Stimulated activated CD4-positive, alpha-beta T cell treated with anti-CD3 and anti-CD28 coated beads, Interleukin-1b, Interleukin-23, amount 100 ng/mL, for 4 hours (primary cell): Measurements from ENCODE around the gene HOXC9.

ENCODE experiments used
- DNase-seq, 2 donors: peaks; one replicate each; pipeline ENCODE4 v3.0.0-alpha.2; 2020; ENCODE audit warnings: low read depth in 2 of 2

Gene HOXC9

DNA sequence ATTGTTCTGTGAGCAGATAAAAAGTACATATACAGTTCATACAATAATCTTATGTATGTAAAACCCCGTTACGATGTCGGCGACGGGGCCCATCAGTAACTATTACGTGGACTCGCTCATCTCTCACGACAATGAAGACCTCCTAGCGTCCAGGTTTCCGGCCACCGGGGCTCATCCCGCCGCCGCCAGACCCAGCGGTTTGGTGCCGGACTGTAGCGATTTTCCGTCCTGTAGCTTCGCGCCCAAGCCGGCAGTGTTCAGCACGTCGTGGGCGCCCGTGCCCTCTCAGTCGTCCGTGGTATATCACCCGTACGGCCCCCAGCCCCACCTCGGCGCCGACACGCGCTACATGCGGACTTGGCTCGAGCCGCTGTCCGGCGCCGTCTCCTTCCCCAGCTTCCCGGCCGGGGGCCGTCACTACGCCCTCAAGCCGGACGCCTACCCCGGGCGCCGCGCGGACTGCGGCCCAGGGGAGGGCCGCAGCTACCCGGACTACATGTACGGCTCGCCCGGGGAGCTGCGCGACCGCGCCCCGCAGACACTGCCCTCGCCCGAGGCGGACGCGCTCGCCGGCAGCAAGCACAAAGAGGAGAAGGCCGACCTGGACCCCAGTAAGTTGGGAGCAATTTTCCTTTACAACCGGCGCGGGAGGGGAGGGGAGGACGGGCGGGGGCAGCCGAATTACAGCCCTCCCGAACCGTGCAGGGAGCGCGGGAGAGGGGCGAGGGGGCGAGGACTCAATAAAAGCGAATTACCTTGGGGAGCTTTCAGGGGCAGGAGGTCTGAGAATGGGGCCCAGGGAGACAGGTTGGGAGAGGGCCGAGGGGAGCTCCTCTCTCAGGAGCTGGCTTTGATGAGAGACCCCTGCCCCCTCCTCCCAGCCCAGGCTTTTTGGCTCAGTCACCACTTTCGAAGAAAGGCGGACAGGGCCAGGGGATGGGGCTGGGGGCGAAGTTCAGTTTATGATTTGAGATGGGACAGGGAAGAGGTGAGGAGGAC lies at the start of gene HOXC9:
HOXC9 (plus strand) TSS at position 46 of the 999 bp plus-strand sequence; CDS start at position 74, 28 bp downstream.
- DNase-seq, result no peak

- DNase-seq, result no peak
Observed at GRCh38 chr12:53950437-53950773, 49.6 kb upstream of the HOXC9 start.

DNA sequence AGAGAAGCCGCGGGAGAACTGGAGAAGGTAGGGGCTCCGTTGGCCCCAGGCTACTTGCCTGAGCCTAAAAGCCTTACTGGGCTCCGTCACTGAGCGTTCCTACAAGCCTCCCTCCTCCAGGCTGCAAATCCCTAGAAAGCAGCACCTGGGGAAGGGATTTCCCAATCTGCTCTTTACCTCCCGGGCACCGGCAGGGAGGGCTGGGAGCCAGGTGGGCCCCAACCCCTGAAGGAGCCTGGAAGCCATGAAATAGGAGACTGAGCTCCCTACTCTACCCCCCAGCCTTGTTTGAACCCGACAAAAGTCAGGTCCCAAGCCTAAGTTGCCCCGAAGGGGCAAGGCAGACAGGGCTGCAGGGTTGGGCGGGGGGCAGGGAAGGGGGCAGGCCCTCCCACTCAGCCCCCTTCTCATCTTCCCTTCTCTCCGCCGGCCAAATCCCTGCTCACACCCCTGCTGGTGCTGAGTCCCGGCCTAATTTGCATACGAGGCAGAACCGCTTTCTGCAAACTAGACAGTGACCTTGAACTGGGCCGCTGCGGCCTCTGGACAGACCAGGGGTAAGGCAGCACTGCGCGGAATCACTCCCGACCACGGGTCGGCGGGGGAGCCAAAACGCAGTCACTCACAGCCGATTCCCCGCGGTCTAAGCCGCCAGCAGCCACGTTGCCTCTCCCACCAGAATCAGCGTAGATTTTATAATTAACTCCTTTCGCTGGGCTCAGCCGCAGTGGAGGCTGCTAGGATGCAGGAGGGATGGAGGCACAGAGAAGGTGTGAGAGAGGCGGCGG lies 49.0 kb upstream of the HOXC9 start:
- DNase-seq, result no peak

DNA sequence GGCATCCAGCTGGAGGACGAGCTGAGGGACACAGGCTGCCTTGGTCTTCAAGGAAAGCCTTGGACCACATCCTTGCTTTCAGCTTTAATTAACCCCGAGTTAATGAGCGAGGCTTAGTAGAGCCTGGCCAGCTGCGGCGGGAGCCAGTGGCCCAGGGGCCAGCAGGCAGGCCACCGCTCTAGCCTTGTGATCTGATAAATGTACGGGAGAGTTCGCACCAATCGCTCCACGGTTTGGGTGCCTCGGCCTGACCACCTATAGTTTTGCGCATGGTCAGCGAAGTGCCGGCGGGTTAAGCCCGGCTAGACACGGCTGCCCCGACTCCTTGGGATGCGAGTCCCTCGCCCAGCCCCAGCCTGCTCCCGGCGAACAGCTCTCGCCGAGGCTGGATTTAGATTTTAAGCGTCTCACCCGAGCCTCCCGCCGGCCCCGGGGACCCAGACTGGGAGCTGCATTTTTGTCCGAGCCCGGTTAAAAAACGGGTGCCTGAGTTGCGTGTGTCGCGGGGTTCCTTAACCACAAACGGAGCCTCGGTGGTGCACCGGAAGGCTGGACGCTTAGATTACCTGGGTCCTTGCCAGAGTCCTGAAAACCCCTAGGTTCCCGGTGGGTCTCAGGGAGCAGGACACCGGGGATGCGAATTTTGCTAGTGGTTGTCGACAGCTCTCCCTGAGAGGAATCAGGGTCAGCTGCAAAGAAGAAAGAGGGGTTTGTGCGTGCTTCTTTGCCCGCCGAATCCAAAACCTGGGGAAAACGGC lies 48.2 kb upstream of the HOXC9 start:
- DNase-seq, result no peak

- DNase-seq, result no peak
Observed at GRCh38 chr12:53952335-53952694, 47.6 kb upstream of the HOXC9 start.

GRCh38 chr12:53952871-53953734 lies 46.9 kb upstream of the HOXC9 start:
- no peak for DNase-seq

GRCh38 chr12:53953831-53954693 lies 45.9 kb upstream of the HOXC9 start:
- DNase-seq, result no peak

DNA sequence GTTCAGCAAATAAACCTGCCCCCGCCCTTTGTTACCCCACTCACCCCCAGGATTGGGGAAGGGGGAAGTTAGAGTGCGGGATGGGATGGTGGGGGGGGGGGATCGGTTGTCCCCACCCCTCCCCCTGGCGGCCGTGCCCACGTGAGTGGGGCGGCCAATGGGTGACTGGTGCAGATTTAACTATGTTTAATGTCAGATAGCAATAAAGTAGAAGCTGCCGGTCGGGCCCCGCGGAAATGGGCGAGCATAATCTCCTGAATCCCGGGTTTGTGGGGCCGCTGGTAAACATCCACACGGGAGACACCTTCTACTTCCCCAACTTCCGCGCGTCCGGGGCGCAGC lies 45.3 kb upstream of the HOXC9 start, which contains the start of gene HOXC12:
HOXC12 (plus strand) TSS at position 210 of the 342 bp plus-strand sequence; CDS start at position 237, 27 bp downstream.
- DNase-seq, result no peak

DNA sequence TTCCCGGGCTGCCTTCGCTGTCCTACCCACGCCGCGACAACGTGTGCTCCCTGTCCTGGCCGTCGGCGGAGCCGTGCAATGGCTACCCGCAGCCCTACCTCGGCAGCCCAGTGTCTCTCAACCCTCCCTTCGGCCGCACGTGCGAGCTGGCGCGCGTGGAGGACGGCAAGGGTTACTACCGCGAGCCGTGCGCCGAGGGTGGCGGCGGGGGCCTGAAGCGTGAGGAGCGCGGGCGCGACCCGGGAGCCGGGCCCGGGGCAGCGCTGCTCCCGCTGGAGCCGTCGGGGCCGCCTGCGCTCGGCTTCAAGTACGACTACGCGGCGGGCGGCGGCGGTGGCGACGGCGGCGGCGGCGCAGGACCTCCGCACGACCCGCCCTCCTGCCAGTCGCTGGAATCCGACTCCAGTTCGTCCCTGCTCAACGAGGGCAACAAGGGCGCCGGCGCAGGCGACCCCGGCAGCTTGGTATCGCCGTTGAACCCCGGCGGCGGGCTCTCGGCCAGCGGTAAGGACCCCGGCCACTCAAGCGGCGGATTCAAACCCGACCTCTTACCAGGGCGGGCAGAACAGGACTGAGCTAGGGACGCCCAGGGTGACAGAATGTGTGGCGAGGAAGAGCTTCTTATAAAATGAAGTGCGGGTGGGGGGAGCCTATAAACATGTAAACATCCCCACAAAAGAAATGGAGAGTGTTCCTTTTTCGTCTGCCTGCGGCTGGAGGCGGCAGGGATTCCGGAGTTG lies 44.8 kb upstream of the HOXC9 start:
- DNase-seq, result no peak

DNA sequence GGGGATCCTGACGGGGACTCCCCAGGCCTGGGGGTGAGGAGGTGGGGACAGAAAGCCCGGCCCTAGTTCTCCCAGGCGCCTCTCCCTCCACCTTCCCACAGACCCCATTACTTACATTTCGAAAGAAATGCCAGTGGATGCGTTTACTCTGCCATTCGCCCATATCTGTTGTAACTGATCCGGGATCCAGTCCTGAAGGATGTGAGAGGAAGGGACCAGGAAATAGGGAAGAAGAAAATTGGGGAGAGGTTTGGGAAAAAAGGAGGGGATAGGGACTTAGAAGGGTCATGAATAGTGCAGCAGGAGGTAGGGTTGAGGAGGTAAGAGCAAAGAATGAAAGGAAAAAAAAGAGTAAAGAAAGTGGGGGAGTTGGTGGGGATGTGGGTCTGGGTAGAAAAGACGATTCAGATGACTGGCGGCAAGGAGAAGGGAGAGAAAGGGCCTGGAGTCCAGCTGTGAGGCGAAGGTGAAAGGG lies 44.1 kb upstream of the HOXC9 start:
- DNase-seq, result no peak

DNA sequence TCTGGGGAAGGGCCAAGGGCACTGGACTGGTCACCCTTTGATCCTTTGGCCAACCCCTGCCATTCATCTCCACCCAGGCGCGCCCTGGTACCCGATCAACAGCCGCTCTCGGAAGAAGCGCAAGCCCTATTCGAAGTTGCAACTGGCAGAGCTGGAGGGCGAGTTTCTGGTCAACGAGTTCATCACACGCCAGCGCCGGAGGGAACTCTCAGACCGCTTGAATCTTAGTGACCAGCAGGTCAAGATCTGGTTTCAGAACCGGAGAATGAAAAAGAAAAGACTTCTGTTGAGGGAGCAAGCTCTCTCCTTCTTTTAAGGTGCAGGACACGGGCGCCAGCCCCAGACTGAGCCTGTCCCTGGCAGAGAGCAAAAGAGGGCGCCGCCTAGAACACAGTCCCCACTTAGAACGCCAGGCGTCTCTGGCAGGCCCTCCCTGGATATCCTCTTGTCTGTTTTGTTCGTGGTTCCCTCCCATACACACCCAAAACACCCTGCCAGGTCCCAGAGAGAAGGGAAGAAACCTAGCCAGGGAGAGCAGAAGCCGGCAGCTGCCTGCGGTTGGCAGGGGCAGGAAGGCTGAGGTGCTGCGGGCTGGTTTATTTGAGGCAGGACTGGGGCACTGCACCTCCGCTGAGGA lies 43.6 kb upstream of the HOXC9 start:
- DNase-seq, result no peak

DNA sequence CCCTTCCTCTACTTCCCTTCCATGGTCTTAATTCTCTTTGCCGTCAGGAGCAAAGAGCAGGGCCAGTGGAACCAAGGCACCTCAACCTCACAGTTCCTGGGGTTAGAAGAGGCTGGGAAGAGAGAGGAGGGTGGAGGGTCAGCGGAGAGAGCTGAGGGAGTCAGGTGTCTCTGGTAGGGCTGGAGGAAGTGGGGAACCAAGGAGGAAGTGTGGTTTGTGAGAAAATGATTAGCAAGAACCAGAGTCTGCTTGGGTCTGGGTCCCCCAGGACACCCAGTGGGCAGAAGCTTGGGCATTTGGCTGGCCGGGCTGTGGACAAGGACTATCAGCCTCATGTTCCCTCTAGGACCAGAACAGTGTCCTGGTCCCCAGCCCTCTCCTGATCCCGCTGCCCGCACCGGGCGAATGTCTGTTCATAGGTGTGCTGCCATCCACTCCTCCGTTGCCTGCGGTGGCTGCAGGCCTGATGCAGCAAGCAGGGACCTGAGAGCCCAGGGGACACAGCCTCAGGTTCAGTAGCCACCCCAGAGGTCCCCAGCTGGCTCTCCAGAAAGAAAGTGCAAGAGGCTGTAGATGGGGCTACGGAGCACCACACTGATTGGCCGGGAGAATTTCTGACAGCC lies 42.9 kb upstream of the HOXC9 start:
- no peak for DNase-seq

DNA sequence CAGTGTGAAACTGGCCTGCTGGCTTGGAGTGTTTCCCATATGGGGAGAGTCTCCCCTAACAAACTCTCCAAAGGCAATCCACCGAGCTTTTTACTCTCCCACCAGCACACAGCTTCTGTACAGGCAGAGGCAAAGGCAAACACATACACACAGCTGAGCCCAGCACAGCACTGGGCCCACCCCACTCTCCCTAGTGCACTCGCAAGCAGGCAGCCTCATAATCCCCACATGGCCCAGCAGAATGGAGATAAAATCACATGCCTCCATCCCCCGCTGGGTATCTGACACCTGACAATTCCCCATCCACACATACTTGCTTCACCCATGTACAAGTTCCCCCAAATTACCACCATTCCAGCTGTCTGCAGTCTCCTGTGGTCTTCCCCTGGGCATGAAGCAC lies 41.8 kb upstream of the HOXC9 start:
- no peak for DNase-seq

DNA sequence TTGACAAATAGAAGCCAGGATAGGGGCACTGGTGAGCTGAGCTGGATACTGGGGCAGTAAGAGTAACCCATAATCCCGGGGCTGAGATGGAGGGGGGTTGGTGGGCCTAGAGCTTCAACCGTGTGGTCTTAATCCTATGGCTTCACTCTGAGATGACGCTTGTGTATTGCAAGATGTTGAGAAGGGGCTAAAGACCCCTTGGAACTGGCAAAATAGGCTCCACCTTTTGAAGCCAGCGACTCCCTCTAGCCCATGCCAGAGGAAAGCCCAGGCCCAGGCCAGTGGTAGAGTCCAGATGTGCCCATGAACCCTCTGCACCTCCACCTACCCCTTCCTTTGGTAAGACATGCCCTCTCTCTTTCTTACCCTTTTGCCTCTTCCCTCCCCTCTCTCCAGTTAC lies 40.6 kb upstream of the HOXC9 start:
- DNase-seq, result no peak

DNA sequence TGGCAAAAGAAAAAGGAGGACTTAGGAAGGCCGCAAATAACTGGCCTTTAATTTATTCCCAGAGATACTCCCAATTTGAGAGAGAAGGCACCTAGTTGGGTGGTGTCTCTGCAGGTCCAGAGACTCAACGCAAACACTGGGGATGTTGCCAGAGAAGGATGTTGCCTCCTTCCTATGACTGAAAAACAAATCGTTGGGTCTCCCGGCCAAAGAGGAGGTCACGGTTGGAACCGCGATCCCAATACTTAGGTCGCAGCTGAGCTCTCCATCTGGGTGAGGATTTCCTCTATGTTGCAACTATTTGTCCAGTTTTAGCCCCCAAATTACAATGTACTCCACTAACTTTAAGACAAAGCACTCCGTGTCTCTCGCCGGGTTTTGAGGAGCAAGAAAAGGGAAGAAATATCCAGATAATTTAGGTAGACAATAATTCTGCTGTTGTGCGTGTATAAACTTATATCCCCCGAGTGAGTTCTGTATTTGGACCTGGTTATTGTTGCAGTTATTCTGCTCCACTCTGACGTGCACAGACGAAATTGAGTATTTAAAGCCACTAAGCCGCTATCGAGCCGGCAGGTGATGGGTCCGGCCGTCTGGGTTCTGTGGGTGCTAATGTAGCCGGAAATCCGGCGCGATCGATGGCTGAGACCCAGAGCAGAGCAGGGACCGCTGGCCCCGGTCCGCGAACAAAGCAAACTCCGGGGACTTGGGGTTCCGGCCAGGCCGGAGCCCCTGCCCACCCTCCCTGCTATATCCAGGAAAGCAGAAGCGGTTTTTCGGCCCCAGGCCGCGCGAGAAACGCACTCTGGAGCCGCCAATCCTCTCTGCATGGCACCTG lies 39.6 kb upstream of the HOXC9 start:
- no peak for DNase-seq

- DNase-seq, result no peak
Observed at GRCh38 chr12:53961025-53961761, 38.8 kb upstream of the HOXC9 start.

DNA sequence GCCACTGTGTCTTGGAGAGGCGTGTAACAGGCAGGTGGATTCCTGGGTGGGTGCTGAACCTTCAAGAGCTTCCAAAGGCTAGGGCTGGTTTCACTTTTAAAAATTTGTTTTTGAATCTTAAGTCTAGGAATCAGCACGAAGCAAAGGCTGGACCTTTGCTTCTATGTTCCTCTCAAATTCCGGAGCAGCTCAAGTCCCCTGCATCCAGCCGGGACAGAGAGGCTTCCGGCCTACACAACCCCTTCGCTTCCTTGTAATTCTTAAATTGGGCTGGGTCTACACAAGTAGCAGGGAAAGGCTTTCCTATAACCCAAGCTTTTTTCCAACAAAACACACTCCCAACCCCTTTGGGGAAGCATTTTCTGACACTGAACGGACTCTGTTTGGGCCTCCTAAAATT lies 37.0 kb upstream of the HOXC9 start:
- DNase-seq, result no peak
